Lower leg skin (tissue), 4 donors: ENCODE results near the gene ALPL. TPM values are rescaled to one million over a fixed set of nuclear protein-coding genes. Genes with fewer than 3 reads are reported as not detected.

Experiments used
- DNase-seq, 2 donors: peaks; one replicate each; pipeline ENCODE4 v3.0.0-alpha.2; 2019; ENCODE audit warnings: low spot score in 2 of 2
- H3K4me3 ChIP-seq: fragments of 200-600 bp; sonication (generic); 2 replicates; pipeline ENCODE4 v1.5.1; 2017; ENCODE audit warnings: mild to moderate bottlenecking, low read depth; ENCODE audit not compliant: poor library complexity, severe bottlenecking
- CTCF ChIP-seq, 3 donors: fragments of 450-650 bp; IDR thresholded peaks; one replicate each; pipeline ENCODE4 v1.5.1; 2016; ENCODE audit warnings: antibody characterized with exemption in 3 of 3, mild to moderate bottlenecking in 3 of 3, moderate library complexity in 2 of 3
- POLR2A ChIP-seq, 2 donors: fragments of 450-650 bp; IDR thresholded peaks; one replicate each; pipeline ENCODE4 v1.6.1; 2016 to 2017; ENCODE audit warnings: antibody characterized with exemption in 2 of 2, mild to moderate bottlenecking in 1 of 2, moderate library complexity in 1 of 2
- WGBS, 2 donors: methylation state at CpG; one replicate each; pipeline ENCODE4 v1.1.5; 2018; 5-methylcytosine and 5-hydroxymethylcytosine counted together
- intact Hi-C: fragments of 100-400 bp; cut with DNase I; formaldehyde crosslinking; loops from one replicate; pipeline ENCODE4 v1.15.0; 2023; ENCODE audit warnings: low total_unique reads
- total RNA-seq, 4 donors: library from RNA; depleted of rRNA; stranded (reverse); fragments of >200 nt; gene quantifications; one replicate each; pipeline ENCODE4 v1.1.0, GENCODE V29; 2016

The ALPL gene
- total RNA-seq, 4 donors from 2014 or later, result 1.3 to 7.7 (median 2.2) TPM

GRCh38 chr1:21592086-21592865 lies 83.1 kb downstream of the ALPL start:
- 67 to 77% methylated on average over 12 of the region's 12 CpGs for WGBS, 2 donors
- TF ChIP-seq POLR2A (IDR thresholded peaks at IDR 0.05) (no peak), CTCF (IDR thresholded peaks at IDR 0.05) (no peak)
- no peak overlapping the region for H3K4me3 ChIP-seq
- intact Hi-C loops, result no loop called here
- no peak for DNase-seq

DNA sequence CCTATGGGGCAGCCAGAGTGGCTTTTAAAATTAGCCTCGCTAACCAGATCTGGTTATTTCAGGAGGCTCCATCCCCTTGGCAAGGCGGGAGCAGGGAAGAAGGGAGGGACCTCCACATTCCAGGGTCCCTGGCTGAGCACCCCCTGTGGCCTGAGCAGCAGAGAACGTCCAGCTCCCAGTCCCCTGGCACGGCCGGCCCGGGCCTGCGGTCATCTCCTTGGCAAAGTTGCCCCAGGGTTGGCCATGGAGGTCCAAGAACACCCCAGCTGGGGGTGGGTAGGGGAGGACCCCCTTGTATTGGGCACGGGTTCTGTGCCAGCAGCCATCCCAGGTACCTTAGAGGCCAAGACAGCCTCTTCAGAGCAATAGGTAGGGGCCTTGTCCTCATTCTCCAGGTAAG lies 84.0 kb downstream of the ALPL start:
- TF ChIP-seq POLR2A (IDR thresholded peaks at IDR 0.05) (no peak), CTCF (IDR thresholded peaks at IDR 0.05) (no peak)
- DNase-seq, result no peak
- 84 to 92% methylated on average over 6 of the region's 8 CpGs for WGBS, 2 donors
- intact Hi-C loops, result no loop called here
- no peak overlapping the region for H3K4me3 ChIP-seq

DNA sequence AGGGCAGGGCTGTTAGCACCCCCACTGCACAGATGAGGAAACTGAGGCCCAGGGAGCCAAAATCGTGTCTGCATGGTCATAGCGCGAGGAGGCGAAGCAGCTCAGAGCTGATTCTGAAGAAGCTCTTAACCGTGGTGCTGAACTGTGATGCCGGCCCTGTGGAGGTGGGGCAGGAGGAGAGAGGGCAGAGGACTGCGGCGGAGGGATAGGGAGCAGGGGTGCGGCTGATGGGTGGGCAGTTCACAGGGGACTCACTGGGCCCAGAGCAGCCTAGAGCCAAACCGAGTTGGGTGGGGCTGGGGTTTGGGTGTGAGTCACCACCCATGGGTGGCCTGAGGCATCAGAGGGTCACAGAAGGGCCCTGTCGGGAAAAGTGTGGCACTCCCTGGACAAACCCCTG lies 85.3 kb downstream of the ALPL start:
- no peak for DNase-seq
- no peak for TF ChIP-seq CTCF (IDR thresholded peaks at IDR 0.05)
- no peak for TF ChIP-seq POLR2A (IDR thresholded peaks at IDR 0.05)
- intact Hi-C loops, result no loop called here
- WGBS, 2 donors, result 47 to 58% methylated on average over 10 to 11 of the region's 11 CpGs
- no peak overlapping the region for H3K4me3 ChIP-seq

GRCh38 chr1:21594935-21595897 lies 86.0 kb downstream of the ALPL start:
- TF ChIP-seq CTCF (IDR thresholded peaks at IDR 0.05) (no peak), POLR2A (IDR thresholded peaks at IDR 0.05) (no peak)
- no peak for DNase-seq
- intact Hi-C loops, result no loop called here
- 53 to 58% methylated on average over 26 of the region's 26 CpGs for WGBS, 2 donors
- H3K4me3 ChIP-seq, result no peak overlapping the region

GRCh38 chr1:21596174-21596573 lies 87.0 kb downstream of the ALPL start:
- TF ChIP-seq POLR2A (IDR thresholded peaks at IDR 0.05), result no peak
- TF ChIP-seq CTCF (IDR thresholded peaks at IDR 0.05), result no peak
- H3K4me3 ChIP-seq, result no peak overlapping the region
- 84 to 87% methylated on average over 11 of the region's 11 CpGs for whole genome bisulfite sequencing, 2 donors
- DNase-seq, result no peak
- intact Hi-C loops, result no loop called here
